Inflammatory macrophage treated with lipopolysaccharide for 1 hour (primary cell): ENCODE measurements around the gene XIRP1.
A peak's percentile ranks its signal among the peaks of the same experiment; 100 is the strongest.

Source experiments
- DNase-seq, 2 donors: peaks; one replicate each; pipeline ENCODE4 v3.0.0-alpha.2; 2020 to 2022

The XIRP1 gene

GRCh38 chr3:39209329-39209970 is 17.1 kb upstream of the XIRP1 start:
- no peak for DNase-seq

GRCh38 chr3:39208463-39209055 is 16.2 kb upstream of the XIRP1 start:
- DNase-seq = peak; percentile 59 to 70

DNA sequence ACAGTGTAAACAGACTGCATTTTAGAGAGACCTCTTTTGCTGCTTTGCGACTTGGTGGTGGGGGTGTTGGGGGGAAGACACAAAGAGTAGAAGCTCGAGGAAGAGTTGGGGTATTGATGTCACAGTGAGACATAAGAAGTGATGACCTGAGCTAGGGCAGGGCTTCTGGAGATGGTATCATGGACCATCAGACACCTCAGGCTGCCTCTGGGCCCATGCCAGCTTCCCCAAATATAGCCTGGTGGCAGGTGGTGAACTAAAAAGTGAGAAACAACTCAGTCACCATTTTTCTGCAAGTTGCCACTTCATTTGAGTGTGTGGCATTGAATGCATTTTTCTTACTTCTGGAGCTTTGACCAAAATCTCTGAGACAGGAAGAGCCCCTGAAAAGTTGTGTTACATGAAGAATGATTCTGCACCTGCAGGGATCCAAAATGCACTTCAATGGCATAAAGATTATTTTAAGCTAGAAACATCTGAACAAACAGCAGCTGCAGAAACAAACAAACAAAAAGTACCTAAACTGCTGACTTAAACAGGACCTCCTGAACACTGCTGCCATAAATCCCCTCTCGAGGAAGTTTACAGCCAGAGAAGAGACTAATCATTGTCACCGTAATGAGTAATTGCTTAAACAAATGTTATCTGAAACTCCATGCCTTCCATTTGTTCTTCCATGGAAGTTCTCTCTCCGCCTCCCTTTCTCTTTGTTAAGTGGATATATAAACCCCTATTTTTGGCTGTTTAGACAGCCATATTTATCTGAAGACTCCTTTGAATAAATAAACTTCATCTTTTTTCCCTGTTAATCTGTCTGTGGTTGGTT is 15.2 kb upstream of the XIRP1 start:
- DNase-seq = no peak

DNA sequence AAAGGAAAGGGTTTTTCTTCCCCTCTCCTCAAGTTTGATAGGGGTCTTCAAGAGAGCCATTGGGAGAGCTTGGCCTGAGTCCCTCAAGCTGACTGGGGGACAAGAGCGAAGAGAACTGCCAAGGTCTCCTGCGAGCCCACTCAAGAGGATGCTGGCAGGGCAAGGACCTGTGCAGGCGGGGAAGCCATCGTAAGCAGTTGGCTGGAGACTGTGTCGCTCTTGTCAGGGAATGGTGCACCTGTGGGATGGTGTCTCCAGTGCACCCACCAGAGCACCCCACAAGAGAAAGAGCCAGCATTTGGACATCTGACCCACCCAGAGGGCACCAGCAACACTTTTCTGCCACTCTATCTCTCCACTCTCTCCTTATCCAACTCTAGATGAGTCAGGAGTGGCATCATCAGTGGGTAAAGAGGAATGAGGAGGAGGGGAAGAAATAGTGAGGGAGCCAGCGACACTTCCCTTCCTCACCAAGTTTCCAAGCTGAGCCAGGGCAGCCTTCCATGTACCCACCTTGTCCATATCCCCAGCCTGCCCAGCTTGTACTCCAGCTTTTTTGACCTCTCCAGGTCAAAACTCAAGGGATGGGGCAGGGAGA is 13.6 kb upstream of the XIRP1 start:
- DNase-seq = no peak

DNA sequence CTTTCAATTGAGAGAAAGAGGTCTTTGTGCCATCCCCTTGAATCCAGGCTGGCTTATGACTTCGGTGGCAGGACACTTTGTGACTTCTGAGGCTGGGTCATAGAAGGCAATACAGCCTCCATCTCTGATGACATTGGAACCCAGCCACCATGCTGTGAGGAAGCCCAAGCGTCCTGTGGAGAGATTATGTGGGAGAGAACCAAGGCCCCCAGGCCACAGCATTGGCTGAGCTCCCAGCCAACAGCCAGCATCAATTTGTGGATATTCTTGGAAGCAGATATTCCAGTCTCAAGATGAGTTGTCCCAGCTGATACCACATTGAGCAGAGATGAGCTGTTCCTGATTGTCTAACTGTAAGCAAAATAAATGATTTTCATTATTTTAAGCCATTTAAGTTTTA is 12.7 kb upstream of the XIRP1 start:
- no peak for DNase-seq

- no peak for DNase-seq
Measured at GRCh38 chr3:39203860-39204259, 11.5 kb upstream of the XIRP1 start.

- no peak for DNase-seq
Measured at GRCh38 chr3:39203402-39203801, 11.0 kb upstream of the XIRP1 start.

DNA sequence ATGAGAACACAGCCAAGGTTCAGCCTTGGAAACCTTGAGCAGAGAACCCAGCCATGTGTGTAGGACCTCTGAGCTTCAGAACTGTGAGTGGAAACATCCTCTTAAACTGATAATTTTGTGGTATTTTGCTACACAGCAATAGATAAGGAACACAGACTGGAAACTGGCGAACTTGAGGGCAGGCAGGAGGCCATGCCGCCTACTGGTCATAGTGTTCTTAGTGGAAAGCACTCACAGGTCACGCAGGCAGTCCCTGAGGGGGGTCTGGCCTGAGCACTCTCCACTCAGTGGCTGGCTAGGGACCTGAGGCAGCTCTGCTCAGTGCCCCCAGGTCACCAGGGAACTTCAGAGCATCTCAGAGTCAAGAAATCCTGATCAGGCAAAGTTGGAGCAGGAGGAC is 9.7 kb upstream of the XIRP1 start:
- no peak for DNase-seq

DNA sequence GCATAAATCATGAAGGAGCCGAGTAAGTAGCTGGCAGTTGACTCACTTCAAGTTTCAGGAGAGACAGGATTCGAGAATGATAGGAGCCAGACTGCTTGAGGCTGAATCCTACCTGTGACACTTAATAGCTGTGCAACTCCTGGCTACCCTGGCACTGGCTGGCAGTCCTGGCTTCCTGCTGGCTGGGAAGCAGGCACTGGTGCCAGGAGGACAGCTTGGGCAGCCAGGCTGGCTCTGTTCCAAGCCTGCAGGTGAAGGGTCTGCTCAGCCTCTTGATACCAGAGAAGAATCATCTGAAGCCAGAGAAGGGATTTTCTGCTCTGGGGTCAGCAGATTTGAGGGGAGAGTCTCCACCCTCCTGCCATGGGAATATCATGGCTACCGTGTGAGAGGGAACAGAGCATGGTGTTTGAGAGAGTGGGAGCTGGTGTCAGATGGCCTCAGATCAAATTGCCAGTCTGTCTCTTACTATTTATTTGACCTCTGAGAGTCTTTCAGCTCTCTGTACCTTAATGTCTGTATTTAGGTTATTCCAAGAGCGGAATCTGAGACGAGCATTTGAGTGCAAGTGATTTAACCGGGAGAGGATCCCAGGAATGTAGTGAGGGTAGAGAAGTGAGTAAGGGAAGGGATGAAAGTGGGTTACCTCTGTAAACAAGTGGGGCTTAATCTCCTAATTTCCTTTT is 4.4 kb upstream of the XIRP1 start:
- no peak for DNase-seq

GRCh38 chr3:39196034-39196433 is 3.6 kb upstream of the XIRP1 start:
- DNase-seq = no peak

GRCh38 chr3:39193391-39193790 is 996 bp upstream of the XIRP1 start:
- DNase-seq = no peak

DNA sequence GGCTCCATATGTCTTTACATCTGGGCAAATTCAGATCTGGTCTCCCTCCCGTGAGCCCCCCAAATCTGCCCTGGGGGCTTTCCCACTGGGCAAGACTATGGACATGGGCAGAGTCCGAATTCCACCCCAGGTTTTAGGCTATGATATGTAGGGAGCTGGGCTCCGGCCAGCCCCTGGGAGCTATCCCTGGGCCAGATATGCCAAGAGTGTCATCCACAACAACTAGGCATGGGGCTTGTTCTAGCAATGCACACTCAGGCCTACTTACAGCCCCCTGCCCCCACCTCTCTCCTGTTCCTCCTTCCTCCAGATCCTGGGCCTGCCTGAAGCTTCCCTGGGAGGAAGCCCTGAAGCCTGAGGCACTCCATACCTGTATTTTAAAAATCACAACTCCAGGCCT is 622 bp downstream of the XIRP1 start:
- no peak for DNase-seq

- no peak for DNase-seq
Measured at GRCh38 chr3:39191111-39191510, 1.3 kb downstream of the XIRP1 start.

DNA sequence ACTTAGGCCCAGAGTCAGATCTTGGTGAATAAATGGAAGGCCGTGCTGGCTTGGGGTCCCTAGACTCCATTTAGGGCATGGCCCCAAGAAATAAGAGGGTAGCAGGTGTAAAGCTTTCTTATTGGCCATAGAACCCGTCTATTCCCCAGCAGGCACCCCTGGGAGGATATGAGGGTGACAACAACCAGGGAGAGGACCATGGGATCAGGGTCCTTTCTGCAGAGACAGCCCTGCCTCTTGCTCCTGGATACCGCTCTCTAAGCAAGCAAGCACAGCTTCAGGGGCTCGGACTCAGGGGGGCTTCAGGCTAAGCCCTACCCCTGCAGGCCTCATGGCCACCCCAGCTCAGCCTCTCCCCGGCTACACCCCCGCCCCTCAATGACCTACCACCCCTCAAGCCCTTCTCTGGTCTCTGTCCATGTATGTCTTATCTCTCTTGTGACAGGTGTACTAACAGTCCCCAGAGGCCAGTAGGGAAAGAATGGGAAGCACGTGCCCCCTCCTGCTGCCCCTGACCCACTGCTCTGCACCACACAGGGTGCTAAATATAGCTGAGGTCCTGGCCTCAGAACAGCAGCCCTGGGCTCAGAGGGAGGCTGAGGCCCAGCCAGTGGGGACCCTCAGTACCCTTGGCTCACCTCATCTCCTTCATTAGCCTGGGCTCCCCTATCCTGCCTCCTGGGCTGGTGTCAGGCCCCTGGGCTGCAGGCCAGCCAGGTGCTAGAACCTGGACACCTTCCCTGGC is 1.9 kb downstream of the XIRP1 start:
- DNase-seq = no peak

- peak; percentile 39 to 77 for DNase-seq
Measured at GRCh38 chr3:39189959-39190269, 2.5 kb downstream of the XIRP1 start.

GRCh38 chr3:39189150-39189958 is 3.0 kb downstream of the XIRP1 start:
- no peak for DNase-seq

DNA sequence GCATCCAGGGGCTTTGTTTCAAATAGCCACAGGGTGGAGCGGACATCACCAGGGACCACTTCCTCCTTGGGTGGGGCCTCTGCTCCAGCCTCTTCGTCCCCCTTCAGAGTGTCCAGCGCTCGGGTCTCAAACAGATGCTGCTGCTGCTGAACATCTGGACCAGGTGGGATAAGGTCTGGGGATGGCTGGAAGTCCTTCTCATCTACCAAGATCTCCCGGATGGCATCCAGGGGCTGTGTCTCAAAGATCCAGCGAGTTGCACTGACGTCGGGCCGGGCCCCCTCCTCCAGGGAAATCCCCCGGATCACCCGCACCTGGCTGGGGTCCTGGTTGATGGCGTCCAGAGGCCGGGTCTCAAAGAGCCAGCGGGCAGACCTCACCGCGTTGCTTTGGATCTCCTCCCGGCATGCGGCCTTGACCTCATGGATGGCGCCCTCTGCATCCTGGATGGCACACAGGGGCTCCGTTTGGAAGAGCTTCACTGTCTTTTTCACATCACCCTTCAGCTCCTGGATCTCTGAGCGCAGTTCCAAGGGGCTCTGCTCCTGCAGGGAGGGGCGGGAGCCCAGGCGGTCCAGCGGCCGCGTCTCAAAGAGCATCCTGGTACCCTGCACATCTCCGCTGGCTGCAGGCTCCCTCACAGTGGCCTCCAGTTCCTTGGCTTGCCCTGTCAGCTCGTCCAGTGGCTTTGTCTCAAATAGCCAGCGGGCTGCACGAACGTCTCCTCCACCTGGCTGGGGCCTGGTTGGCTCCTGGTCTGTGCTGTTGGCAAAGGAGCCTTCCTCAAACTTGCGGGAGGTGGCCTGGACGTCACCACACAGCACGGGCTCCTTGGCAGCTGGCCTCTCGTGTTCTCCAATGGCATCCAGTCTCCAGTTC is 3.9 kb downstream of the XIRP1 start:
- no peak for DNase-seq

DNA sequence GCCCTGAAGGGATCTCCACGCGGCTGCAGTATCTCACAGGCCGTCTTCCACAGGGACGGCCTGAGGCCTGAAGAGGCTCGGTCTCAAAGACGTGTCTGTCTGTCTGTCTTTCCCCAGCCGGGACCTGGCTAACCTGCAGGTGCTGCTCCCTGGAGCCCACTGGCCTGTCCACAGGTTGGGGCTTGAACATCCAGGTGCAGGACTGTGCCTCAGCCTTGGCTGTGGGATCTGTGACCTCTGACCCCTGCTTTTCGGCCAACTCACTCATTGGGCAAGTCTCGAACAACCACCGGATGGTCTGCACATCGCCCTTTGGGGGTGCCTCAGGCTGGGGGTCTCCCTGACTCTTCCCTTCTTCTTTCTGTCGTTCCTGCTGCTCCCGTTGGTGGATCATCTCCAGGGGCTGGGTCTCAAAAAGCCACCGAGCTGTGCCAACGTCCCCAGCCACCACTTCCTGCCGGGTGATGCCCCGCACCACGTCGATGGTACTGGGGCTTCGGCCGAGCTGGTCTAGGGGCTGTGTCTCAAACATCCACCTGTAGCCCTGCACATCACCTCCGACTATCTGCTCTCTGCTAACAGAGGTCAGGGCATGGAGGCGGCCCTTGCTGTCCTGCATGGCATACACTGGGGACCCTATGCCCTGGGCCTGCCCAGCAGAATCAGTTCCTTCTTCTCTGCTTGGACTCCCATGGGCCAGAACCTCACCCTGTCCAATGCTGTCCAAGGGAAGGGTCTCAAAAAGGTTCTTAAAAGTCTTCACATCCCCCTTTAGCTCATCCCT is 4.8 kb downstream of the XIRP1 start:
- DNase-seq = no peak

DNA sequence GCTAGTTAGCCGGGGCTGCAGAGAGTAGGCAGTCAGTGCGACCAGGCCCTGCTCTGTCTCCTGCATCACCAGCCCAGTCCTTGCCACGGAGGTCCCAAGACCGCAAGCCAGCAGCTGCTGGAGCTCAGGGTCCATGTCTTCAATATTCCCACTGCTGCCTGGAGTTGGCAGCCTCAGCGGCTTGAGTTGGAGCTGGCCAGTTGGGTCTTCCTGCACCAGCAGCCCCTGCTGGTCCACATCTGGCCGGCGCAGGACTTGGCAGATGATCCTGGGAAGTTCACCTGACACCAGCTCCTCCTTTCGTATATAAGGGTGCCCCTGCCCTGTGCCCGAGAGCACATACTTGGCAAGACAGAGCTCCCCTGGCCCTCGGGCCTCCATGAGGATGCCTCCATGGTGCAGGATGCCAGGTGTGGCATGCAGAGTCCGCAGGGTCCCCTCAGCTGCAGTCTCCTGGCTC is 5.7 kb downstream of the XIRP1 start:
- no peak for DNase-seq
